HL-60 (cell line): ENCODE data around the gene MYEOV.

Experiments used
- DNase-seq, 2 experiments: peaks; one replicate each; pipeline ENCODE4 v3.0.0-alpha.2; 2010 to 2020; ENCODE audit warnings: low read depth in 1 of 2, low spot score in 1 of 2
- H3K27ac ChIP-seq: fragments of 250-450 bp; sonication (Bioruptor Pico); replicated peaks from 2 replicates; pipeline ENCODE4 v1.5.1; 2020; ENCODE audit warnings: mild to moderate bottlenecking, moderate library complexity
- H3K27me3 ChIP-seq: fragments of 250-450 bp; sonication (Bioruptor Pico); 2 replicates; pipeline ENCODE4 v1.5.1; 2021; ENCODE audit warnings: mild to moderate bottlenecking, moderate library complexity; ENCODE audit not compliant: insufficient read depth, poor library complexity, severe bottlenecking
- H3K4me3 ChIP-seq: replicated peaks from 2 replicates; pipeline ENCODE4 v1.5.1; 2011; ENCODE audit warnings: mild to moderate bottlenecking, control low read depth, low read length; ENCODE audit not compliant: insufficient read depth
- GABPA ChIP-seq: IDR thresholded peaks from 2 replicates; pipeline ENCODE4 v1.6.1; 2012; ENCODE audit warnings: low read depth
- POLR2AphosphoS5 ChIP-seq: IDR thresholded peaks from 2 replicates; pipeline ENCODE4 v1.6.1; 2012; ENCODE audit warnings: low read depth
- SPI1 ChIP-seq: IDR thresholded peaks from 2 replicates; pipeline ENCODE4 v1.6.1; 2012; ENCODE audit warnings: low read depth, mild to moderate bottlenecking, borderline replicate concordance
- TF ChIP-seq, protein P1 (sequence below): IDR thresholded peaks from 2 replicates; pipeline ENCODE4 v1.6.1; 2012; ENCODE audit warnings: low read depth; ENCODE audit not compliant: insufficient replicate concordance
- TF ChIP-seq, protein P2 (sequence below): IDR thresholded peaks from one replicate; pipeline ENCODE4 v1.5.1; 2011; ENCODE audit warnings: low read length, control low read depth, inconsistent platforms; ENCODE audit not compliant: insufficient read depth

Gene MYEOV

DNA sequence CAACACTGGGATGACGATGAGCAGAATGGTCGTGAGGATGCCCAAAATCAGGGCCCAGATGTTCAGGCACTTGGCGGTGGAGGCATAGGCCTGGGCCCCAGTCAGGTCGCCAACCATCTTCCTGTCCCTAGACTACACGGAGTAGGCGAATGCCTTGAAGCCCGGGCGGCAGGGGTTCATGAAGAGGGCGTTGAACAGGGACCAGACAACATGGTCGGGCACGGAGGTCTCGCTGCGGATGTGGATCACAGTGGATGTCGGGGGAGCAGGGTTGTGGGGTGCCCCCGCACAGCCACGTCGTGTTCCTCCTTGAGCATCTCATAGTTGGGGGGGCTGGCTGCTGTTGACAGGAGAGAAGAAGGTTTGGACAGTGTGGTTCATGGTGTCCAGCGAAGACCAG, 9.5 kb downstream of the MYEOV start:
- Histone ChIP-seq H3K27ac (no peak overlapping the region), H3K27me3 (no peaks in the 10 kb centered on the region)
- TF ChIP-seq SPI1 (no peak), POLR2AphosphoS5 (no peak), GABPA (no peak)
- TF ChIP-seq, protein P1, sequence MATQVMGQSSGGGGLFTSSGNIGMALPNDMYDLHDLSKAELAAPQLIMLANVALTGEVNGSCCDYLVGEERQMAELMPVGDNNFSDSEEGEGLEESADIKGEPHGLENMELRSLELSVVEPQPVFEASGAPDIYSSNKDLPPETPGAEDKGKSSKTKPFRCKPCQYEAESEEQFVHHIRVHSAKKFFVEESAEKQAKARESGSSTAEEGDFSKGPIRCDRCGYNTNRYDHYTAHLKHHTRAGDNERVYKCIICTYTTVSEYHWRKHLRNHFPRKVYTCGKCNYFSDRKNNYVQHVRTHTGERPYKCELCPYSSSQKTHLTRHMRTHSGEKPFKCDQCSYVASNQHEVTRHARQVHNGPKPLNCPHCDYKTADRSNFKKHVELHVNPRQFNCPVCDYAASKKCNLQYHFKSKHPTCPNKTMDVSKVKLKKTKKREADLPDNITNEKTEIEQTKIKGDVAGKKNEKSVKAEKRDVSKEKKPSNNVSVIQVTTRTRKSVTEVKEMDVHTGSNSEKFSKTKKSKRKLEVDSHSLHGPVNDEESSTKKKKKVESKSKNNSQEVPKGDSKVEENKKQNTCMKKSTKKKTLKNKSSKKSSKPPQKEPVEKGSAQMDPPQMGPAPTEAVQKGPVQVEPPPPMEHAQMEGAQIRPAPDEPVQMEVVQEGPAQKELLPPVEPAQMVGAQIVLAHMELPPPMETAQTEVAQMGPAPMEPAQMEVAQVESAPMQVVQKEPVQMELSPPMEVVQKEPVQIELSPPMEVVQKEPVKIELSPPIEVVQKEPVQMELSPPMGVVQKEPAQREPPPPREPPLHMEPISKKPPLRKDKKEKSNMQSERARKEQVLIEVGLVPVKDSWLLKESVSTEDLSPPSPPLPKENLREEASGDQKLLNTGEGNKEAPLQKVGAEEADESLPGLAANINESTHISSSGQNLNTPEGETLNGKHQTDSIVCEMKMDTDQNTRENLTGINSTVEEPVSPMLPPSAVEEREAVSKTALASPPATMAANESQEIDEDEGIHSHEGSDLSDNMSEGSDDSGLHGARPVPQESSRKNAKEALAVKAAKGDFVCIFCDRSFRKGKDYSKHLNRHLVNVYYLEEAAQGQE: no peak
- TF ChIP-seq, protein P2, sequence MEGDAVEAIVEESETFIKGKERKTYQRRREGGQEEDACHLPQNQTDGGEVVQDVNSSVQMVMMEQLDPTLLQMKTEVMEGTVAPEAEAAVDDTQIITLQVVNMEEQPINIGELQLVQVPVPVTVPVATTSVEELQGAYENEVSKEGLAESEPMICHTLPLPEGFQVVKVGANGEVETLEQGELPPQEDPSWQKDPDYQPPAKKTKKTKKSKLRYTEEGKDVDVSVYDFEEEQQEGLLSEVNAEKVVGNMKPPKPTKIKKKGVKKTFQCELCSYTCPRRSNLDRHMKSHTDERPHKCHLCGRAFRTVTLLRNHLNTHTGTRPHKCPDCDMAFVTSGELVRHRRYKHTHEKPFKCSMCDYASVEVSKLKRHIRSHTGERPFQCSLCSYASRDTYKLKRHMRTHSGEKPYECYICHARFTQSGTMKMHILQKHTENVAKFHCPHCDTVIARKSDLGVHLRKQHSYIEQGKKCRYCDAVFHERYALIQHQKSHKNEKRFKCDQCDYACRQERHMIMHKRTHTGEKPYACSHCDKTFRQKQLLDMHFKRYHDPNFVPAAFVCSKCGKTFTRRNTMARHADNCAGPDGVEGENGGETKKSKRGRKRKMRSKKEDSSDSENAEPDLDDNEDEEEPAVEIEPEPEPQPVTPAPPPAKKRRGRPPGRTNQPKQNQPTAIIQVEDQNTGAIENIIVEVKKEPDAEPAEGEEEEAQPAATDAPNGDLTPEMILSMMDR: no peak

DNA sequence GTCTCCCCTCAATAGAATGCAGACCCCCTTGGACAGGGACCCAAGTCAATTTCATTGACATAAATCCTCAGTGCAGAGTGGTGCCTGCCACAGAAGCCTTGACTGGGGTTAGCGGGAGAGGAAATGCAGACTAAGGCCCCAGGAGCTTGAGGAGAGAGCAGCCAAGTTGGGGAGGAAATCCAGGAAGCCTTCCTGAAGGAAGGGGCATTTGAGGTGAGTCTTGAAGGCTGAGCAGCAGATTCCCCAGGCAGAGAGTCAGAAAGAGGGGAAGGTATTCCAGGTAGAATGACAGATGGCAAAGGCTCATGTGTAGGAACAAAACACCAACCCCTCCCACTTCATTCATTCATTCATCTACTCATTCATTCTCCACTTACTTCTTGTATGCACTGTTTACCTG, 10.3 kb downstream of the MYEOV start:
- no peak overlapping the region for H3K27ac ChIP-seq
- no peak for TF ChIP-seq GABPA
- no peak for TF ChIP-seq POLR2AphosphoS5
- TF ChIP-seq SPI1: no peak
- TF ChIP-seq, protein P2: no peak
- TF ChIP-seq, protein P1: no peak
- H3K27me3 ChIP-seq: no peaks in the 10 kb centered on the region
- no peak overlapping the region for H3K4me3 ChIP-seq
- no peak for DNase-seq

More for the DNA sequence above, 9.5 kb downstream of the MYEOV start:
- no peak for DNase-seq
- no peak overlapping the region for H3K4me3 ChIP-seq

DNA sequence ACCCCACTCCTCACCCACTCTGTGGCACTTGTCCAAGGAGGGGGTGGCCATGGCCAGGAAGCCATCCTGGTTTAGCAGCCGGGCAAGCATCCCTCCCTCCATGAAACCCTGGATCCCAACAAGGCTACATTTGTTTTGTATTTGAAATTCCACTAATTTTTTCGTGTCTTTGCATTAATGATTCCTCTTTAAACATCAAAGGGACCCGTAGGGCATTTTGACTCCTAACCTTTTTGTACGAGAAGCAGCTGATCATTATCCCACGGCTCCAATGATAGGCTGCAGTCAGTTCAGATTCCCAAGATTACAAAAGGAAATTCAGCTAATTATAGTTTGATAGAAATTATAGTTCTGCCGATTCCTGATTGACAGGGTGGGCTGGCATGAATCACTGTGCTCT, 10.7 kb downstream of the MYEOV start:
- TF ChIP-seq POLR2AphosphoS5 (no peak), GABPA (no peak), SPI1 (no peak)
- TF ChIP-seq, protein P2: no peak
- TF ChIP-seq, protein P1: no peak
- no peak overlapping the region for H3K27ac ChIP-seq
- no peak for DNase-seq
- no peaks in the 10 kb centered on the region for H3K27me3 ChIP-seq
- no peak overlapping the region for H3K4me3 ChIP-seq
